Measurements from ENCODE around the gene ZNF430. TPM values are rescaled to one million over a fixed set of nuclear protein-coding genes. Genes with fewer than 3 reads are reported as not detected.
A peak's percentile ranks its signal among the peaks of the same experiment; 100 is the strongest.

The ZNF430 gene
- total and polyA plus RNA-seq, 9 of the 15 experiments (the other 6 are each of a cell fraction or from before 2014, with no cell fraction given) = 4.7 to 15.4 (median 9.4) TPM

- TF ChIP-seq NFRKB (IDR thresholded peaks at IDR 0.05; ENCODE audit: low read depth) (peak; percentile 85), ZNF79 (CRISPR knock-in tag; IDR thresholded peaks at IDR 0.05; ENCODE audit: low read depth) (no peak), SUPT5H (IDR thresholded peaks at IDR 0.05) (peak; percentile 82), SRF (CRISPR knock-in tag; IDR thresholded peaks at IDR 0.05) (peak in 1 of 2 experiments; percentile 70; a peak in 1 of 4 replicates), RAD21 (CRISPR knock-in tag; conservative IDR thresholded peaks at IDR 0.05 in 1 of 2, IDR thresholded peaks at IDR 0.05 in 1 of 2) (no peak), KDM5B (IDR thresholded peaks at IDR 0.05; ENCODE audit: insufficient replicate concordance, low read depth, low read length) (peak; percentile 62), ZNF436 (CRISPR knock-in tag; IDR thresholded peaks at IDR 0.05) (no peak), LEF1 (IDR thresholded peaks at IDR 0.05) (peak; percentile 46; the same call in 1 of the 2 replicates), NFE2L1 (tag; IDR thresholded peaks at IDR 0.05; ENCODE audit: borderline replicate concordance, low read depth) (no peak), ZNF24 (IDR thresholded peaks at IDR 0.05) (no peak), RBBP5 (IDR thresholded peaks at IDR 0.05; ENCODE audit: borderline replicate concordance, insufficient read depth, low read length, poor library complexity, severe bottlenecking) (peak; percentile 84), MTA1 (IDR thresholded peaks at IDR 0.05; ENCODE audit: borderline replicate concordance) (no peak), RREB1 (CRISPR knock-in tag; IDR thresholded peaks at IDR 0.05) (0 out of 2 replicates have a peak, but pooled peaks have one; percentile 29), ILK (tag; IDR thresholded peaks at IDR 0.05; ENCODE audit: borderline replicate concordance, low read depth) (no peak), EGR1 (conservative IDR thresholded peaks at IDR 0.05) (peak; percentile 50; the same call in 1 of the 2 replicates), CXXC5 (CRISPR knock-in tag; IDR thresholded peaks at IDR 0.05) (no peak; the same call in none of the 2 replicates), ZFP30 (CRISPR knock-in tag; IDR thresholded peaks at IDR 0.05; ENCODE audit: borderline replicate concordance) (no peak), ATF1 (CRISPR knock-in tag; IDR thresholded peaks at IDR 0.05) (no peak), ATF1 (tag; IDR thresholded peaks at IDR 0.05) (peak; percentile 68)
- TF ChIP-seq, protein P1, sequence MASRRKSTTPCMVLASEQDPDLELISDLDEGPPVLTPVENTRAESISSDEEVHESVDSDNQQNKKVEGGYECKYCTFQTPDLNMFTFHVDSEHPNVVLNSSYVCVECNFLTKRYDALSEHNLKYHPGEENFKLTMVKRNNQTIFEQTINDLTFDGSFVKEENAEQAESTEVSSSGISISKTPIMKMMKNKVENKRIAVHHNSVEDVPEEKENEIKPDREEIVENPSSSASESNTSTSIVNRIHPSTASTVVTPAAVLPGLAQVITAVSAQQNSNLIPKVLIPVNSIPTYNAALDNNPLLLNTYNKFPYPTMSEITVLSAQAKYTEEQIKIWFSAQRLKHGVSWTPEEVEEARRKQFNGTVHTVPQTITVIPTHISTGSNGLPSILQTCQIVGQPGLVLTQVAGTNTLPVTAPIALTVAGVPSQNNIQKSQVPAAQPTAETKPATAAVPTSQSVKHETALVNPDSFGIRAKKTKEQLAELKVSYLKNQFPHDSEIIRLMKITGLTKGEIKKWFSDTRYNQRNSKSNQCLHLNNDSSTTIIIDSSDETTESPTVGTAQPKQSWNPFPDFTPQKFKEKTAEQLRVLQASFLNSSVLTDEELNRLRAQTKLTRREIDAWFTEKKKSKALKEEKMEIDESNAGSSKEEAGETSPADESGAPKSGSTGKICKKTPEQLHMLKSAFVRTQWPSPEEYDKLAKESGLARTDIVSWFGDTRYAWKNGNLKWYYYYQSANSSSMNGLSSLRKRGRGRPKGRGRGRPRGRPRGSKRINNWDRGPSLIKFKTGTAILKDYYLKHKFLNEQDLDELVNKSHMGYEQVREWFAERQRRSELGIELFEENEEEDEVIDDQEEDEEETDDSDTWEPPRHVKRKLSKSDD (conservative IDR thresholded peaks at IDR 0.05; ENCODE audit: low read length) = no peak
Observed at GRCh38 chr19:21020298-21021227, at the start of gene ZNF430 (continued).

Measured in K562 (cell line).